Measurements from ENCODE around the gene LCE1B.

Gene LCE1B

GRCh38 chr1:152811671-152812070 is at the start of gene LCE1B:
Gene LCE1B, plus strand, starts transcription at chr1:152811971. Its CDS starts 476 bp downstream, at chr1:152812447.
- DNase-seq = no peak

GRCh38 chr1:152768847-152769533 is 42.8 kb upstream of the LCE1B start:
- no peak for DNase-seq

DNA sequence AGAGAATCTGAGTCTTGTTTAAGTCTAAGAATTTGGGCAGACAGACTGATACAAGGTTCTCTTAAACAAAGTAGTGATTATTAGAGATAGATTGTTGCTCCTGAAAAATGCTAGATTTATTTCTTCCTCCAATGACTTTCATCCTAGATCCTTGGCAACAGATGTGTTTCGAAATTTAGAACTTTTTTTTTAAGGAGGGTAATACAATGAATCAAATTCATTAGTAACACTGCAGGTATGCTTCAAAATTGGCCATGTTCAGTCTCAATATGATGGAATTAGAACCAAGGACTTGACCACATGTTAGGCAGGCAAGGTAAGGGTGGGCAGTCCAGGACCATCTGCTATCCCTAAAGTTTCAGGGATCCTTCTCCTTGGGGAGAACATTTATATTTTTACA is 41.4 kb upstream of the LCE1B start:
- DNase-seq = no peak

- DNase-seq = no peak
Measured at GRCh38 chr1:152774875-152775274, 36.9 kb upstream of the LCE1B start, which contains the start of gene LCE1F. Gene LCE1F, plus strand, starts transcription at chr1:152775140. Its CDS starts 1,232 bp downstream, at chr1:152776372.

DNA sequence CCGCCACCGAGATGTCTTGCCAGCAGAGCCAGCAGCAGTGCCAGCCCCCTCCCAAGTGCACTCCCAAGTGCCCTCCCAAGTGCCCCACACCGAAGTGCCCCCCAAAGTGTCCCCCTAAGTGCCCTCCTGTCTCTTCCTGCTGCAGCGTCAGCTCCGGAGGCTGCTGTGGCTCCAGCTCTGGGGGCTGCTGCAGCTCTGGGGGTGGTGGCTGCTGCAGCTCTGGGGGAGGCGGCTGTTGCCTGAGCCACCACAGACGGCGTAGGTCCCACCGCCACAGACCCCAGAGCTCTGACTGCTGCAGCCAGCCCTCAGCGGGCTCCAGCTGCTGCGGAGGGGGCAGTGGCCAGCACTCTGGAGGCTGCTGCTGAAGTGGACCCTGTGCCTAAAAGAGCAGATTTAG is 35.4 kb upstream of the LCE1B start:
- no peak for DNase-seq

DNA sequence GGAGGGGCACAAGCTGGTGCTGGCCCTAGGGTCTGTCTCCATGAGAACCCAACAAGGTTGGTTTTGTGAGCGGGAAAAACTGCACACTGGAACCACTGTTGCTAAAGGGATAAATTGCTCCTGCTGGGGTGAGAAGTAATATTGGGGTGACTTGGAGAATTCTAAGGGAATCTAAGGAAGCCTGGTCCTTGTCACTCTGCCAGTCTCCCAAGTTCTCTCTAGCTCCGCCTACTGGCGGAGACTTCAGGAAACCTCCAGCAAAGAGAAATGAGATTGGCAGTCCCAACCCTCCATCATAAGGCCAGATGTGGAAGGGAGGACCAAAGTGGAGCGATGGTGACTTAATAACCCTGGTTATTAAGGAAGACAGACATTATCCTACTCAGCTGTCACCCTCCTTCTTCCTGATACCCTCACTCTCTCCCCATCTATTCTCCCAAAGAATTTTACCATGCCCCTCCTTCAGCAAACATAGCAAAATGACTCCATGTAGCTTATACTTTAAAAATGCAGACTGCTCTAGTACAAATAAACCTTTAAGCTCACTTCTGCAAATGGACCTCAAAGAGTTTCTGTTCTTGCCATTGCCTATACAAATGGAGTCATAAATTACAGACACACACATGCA is 34.1 kb upstream of the LCE1B start:
- no peak for DNase-seq

DNA sequence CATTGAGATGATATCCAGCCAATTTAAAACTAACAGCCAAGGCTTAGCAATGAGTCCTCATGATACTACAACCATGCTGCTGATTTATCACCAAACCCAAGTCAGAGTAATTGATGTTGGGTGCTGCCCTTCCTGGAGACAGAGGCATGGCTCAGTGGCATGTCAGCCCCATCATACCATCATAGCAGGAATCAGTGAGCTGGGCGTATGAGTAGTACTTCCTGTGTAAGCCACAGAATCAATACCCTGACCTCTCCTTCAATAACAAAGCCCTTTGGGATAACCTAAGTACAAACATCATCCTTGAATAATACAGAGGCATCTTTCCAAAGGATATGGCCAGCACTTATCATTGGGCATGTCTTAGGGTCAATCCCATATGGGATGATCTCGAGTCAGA is 28.7 kb upstream of the LCE1B start:
- DNase-seq = no peak

DNA sequence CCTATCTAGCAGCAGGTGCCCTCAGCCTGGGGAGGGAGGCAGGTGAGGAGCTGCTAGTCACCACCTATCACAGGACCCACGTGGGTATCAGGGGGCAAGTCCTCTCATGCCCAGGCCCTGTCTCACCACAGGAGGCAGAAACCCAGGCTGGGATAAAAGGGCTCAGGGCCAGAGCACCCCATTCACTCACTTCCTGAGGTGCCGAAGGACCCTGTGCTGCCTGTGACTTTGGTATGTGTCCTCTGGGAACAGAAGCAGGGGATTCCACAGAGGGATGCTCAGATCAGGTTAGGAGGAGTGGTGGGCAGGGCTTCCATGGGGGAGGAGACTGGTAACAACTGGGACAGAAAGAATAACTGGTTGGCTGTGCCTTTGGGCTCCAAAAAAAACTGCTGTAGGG is 25.7 kb upstream of the LCE1B start, which contains the start of gene LCE1E:
LCE1E (plus strand) TSS at position 181 of the 400 bp plus-strand sequence. CDS start 1,043 bp downstream, outside the sequence.
- no peak for DNase-seq

- DNase-seq = no peak
Measured at GRCh38 chr1:152795686-152796085, 16.1 kb upstream of the LCE1B start.

DNA sequence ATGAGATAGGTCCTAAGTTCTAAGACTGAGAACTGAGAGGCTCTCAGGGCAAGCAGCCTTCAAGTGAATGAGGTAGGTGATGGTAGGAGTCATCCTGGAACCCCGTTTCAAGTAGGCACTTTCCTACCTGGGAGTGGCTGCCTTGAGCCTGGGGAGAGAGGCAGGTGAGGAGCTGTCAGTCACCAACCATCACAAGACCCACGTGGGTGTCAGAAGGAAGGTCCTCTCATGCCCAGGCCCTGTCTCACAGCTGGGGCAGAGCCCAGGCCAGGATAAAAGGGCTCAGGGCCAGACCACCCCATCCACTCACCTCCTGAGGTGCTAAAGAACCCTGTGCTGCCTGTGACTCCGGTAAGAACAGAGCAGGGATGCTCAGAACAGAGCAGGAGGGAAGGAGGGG is 15.3 kb upstream of the LCE1B start, which contains the start of gene LCE1D:
LCE1D (plus strand) TSS at position 301 of the 400 bp plus-strand sequence. CDS start 1,074 bp downstream, outside the sequence.
- no peak for DNase-seq

DNA sequence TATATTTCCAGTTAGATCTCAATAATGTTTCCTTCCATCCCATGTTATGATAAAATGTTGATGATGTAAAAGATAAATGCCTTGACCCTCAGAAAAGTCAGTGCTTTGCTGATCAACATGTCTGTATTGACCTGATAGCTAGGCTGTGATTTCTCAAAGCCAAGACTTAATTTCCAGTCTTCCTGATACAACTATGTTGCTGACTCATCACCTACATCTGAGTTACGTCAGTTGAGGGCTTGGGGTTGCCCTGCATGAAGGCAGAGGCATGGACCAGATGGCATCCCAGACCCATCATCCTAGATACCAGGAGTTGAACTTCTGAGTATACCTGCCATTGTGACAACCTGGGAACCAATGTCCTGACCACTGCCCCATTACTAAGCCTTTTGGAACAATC is 10.4 kb upstream of the LCE1B start:
- DNase-seq = no peak

GRCh38 chr1:152806576-152806975 is 5.2 kb upstream of the LCE1B start, which contains the start of gene LCE1C:
Gene LCE1C, minus strand, starts transcription at chr1:152806651. Its CDS starts 1,173 bp downstream, at chr1:152805478.
- no peak for DNase-seq

GRCh38 chr1:152811050-152811449 is 721 bp upstream of the LCE1B start:
- no peak for DNase-seq

DNA sequence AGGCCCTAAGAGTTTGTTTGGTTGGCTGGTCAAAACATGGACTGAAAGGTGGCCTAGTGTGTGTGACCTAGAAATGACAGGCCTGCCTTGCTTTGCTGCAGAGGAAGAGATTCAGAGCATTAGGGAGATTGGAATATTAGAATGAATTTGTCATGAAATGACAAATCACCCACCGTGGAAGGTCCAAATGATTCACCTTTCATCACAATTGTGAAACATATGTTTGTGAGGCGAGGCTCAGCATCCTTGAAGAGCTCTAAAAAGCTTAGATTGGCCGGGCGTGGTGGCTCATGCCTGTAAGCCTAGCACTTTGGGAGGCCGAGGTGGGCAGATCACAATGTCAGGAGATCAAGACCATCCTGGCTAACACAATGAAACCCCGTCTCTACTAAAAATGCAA is 5.5 kb downstream of the LCE1B start:
- DNase-seq = no peak

DNA sequence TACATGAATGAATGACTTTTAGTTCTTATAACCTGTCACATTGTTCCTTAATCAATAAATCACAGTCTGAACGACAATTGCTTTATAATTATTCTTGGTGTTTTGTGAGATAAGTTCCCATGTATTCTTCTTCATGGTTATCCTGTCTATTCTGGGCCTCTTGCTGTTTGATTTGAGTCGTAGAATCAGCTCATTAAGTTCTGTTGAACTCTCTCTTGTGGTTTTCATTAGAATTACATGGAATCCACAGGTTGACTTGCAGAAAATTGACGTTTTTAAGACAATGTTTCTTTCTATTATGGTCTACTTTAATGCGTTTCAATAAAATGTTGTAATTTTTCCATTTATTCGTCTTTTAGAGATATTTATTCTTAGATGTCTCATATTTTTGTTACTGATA is 11.5 kb downstream of the LCE1B start:
- DNase-seq = no peak

DNA sequence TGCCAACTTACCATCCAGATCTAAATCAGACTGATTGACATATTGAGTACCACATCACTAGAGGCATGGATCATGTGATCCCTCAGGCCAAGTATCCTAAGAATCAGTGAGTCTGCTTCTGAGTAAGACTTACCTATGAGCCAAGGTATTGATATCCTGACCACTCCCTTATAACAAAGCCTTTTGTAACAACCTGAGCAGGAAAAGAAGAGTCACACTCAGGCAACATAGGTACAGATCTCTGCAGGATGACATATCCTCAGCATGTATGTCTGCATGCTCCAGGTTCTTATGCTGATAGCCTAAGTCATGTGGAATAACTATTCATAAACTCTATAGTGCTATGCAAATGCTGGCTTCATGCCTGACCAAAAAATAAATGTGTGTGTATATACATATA is 13.2 kb downstream of the LCE1B start:
- no peak for DNase-seq

- DNase-seq = no peak
Measured at GRCh38 chr1:152827173-152827572, 15.4 kb downstream of the LCE1B start, which contains the start of gene LCE1A. Gene LCE1A, plus strand, starts transcription at chr1:152827473. Its CDS starts 0 bp downstream, at chr1:152827473.

GRCh38 chr1:152836870-152837269 is 25.1 kb downstream of the LCE1B start:
- DNase-seq = no peak

DNA sequence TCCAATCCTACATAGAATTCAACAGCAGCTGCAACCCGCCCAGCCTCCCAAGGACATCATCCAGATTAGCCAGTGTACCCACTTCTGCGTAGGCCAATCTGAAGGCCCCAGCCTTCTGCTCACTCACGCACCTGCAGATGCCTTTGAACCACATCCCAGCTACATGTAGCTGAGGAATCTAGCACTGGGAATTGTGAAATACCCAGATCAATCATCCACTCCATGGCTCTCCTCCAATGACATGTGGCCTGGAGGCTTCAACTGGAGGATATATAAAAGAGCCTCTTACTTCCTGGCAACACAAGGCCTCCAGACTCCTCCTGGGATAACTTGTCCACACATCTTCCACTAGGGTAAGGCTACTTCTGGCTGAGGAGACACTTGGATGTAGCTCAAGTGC is 30.8 kb downstream of the LCE1B start, which contains the start of gene LCE6A:
LCE6A (plus strand) TSS at position 301 of the 400 bp plus-strand sequence. CDS start 665 bp downstream, outside the sequence.
- no peak for DNase-seq

GRCh38 chr1:152855661-152856060 is 43.9 kb downstream of the LCE1B start:
- DNase-seq = no peak

- DNase-seq = no peak
Measured at GRCh38 chr1:152858062-152858461, 46.3 kb downstream of the LCE1B start.

DNA sequence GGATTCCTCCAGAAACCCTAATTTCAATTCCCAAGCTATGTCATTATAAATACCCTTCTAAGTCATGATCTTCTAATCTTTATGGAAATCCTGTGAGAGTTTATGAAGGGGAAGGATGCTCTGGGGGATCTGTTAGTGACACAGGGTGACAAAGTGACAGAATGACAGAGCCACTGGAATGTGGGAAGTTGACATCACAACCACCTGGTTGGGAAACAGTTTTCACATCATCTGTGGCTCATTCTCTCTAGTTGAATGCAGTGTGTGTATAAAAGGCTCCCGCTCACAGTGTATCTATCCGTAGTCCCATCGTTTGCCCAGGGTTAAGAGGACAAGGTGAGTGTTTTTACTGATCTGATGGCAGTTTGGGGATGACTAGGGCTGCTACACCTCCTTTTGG is 47.9 kb downstream of the LCE1B start, which contains the start of gene LCE7A:
LCE7A (plus strand) TSS at position 301 of the 400 bp plus-strand sequence. CDS start 702 bp downstream, outside the sequence.
- no peak for DNase-seq

GRCh38 chr1:152860129-152860528 is 48.4 kb downstream of the LCE1B start:
- no peak for DNase-seq

DNA sequence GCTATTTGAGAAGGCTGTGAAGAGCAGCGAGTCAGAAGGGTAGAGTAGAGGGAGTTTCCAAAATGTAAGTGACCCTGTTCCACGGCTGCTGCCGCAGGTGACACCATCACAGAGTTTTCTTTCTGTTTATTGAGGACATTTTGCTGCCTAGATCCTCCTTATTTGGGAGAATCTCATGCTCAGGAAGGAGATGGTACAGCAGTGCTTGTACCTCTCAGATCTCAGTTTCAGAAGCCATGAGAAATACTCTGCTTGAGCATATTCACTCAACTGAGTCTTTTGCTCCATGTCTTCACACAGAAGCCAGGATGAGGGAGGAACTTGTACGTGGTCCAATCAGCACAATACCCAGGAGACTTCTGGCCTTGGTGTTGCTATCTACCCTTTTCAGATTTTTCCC is 49.6 kb downstream of the LCE1B start:
- DNase-seq = no peak

Measured in eye (tissue), 1 donor.